Measurements from ENCODE around the gene PTPRR.

- TF ChIP-seq POLR2AphosphoS5 (IDR thresholded peaks at IDR 0.05) (no peak), POLR2A (IDR thresholded peaks at IDR 0.05; ENCODE audit: low read depth) (no peak), CTCF (IDR thresholded peaks at IDR 0.05) (no peak), EP300 (IDR thresholded peaks at IDR 0.05) (no peak)
Observed at GRCh38 chr12:70928071-70928470, 7.5 kb upstream of the PTPRR start.

Measured in esophagus muscularis mucosa (tissue), 4 donors.